ENCODE measurements around the gene TNFRSF13B.
"Not testable (repeated sequence)": the region's sequence is repeated elsewhere in the genome, so short reads cannot be mapped to it uniquely, and the experiment has no call there.

The TNFRSF13B gene

DNA sequence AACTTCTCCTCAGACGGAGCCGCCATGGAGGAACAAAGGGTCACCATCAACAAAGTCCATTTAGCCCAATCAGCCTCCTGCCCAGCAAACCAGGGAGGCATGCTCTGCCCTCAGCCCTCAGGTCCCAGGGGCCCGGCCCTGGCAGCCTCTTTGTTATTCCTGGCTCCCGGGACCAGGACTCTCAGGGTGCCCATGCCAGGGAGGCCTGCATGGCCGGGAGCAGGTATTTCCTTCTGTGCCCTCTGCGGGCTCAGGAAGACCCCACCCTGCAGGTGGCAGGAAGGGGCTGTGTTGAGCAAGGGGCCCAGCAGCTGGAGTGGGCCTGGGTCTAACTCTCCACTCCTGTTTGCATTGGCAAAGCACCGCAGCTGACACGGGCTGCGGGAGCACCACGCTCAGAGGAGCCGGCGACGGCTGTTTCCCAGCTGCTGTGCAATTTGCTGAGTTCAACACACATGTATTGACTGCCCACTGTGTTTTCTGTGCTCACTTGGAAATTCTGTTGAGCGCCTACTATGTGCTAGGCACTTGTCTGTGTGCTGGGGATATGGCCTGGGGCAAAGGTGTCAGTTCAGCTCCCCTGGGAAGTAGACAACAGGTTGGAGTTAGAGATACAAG lies 33.2 kb upstream of the TNFRSF13B start:
- DNase-seq (ENCODE audit: low read depth in 2 of 2): not testable (repeated sequence)

DNA sequence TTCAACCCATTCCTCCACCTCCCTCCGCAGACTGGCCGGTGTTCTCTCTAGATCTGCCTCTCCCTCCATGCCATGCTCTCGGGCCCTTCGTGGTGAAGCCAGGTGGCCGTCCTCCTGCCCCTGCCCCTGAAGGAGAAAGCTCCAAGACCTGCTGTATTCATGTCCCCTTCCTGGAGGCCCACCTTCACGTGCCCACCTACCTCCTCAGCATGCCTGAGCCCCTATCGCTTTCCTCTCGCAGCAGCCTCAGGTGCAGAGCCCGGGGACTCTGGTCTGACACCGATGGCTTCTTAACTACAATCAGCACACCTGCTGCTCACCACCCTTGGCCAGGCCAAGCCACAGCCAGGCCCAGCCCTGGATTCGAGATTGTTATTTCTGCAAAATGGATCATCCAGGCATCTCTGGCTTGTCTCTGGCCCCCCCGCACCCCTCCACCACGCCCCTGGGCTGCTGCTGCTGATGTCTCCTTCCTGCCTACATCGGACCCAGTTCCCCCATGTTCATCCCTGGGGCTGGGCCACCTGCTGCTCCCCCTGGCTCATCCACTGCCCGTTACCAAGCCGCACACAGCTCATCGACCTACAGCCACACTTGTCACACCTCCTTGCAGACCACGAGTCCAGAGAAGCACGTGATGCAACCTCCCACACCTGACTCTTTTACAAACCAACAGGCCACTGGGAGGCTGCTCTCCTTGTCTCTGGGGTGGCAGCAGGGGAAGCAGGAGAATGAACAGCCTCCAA lies 32.5 kb upstream of the TNFRSF13B start:
- no peak for DNase-seq (ENCODE audit: low read depth in 2 of 2)

DNA sequence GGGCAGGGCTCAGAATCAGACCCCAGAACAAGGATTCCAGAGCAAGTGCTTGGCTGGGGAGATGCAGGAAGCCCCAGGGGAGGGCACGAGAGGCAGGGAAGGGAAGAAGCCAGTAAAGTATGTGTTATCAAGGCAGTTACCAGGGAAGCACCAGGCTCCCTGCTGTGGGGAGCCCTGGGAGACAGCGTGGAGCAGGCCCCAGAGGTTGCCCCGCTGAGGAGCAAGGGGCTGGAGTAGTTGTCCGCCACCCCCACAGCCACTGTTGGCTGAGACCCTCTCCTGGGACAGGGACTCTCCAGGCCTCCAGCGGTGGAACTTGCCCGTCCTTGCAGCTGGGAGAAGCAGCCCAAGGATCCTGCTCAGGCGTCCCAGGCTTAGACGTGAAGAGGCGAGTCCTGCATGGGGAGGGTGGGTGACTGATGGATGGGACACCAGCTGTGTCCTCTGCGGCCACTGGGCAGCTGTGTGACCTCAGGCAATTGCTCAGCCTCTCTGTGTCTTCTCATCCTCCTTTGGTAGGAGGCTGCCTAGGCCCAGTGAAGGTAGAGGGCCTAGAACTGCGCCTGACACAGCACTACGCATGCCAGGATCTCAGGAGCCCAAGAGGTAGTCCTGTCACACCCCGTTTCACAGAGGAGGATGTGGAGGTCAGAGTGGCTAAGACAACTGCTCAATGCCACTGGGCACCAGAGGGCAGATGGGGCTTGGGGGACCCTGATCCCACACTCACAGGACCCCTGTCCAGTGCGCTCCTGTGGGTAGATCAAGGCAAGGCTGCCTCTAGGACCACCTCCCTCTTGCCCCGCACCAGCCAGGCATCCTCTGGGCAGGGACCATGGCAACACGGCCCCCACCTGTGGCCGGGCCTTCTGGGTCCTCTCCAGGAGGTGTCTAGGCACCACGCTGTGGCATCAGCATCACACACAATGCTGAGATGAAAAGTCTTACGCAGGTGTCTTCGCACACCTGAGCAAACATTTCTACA lies 31.1 kb upstream of the TNFRSF13B start:
- not testable (repeated sequence) for DNase-seq (ENCODE audit: low read depth in 2 of 2)

DNA sequence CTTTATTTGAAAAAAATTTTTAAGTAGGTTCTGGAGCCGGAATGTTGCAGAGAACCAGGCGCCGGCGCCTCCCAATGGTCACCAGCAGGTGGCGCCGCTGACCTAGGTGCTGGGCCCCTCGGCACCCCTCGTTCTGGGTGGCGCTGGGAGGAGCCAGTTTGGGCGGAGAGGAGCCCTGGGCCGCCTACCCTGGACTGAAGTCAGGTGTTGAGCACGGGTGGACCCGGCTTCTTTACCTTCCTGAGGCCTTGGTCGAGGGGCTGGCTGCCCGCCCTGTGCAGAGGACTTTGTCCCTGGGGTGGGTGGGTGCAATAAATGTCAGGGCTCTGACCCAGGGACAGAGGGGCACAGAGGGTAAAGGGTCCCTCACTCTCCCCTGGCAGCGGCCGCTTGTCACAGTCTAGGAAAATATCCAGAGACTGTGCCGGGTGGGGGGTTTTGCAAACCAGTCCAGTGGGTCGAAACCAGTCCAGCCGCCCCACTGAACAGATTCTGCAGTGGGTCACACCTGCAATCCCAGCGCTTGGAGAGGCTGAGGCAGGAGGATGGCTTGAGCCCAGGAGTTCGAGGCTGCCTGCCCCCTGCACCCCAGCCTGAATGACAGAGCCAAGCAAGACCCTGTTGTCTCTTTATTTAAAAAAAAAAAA lies 30.1 kb upstream of the TNFRSF13B start:
- peak; percentile 49 to 58 for DNase-seq (ENCODE audit: low read depth in 2 of 2)

DNA sequence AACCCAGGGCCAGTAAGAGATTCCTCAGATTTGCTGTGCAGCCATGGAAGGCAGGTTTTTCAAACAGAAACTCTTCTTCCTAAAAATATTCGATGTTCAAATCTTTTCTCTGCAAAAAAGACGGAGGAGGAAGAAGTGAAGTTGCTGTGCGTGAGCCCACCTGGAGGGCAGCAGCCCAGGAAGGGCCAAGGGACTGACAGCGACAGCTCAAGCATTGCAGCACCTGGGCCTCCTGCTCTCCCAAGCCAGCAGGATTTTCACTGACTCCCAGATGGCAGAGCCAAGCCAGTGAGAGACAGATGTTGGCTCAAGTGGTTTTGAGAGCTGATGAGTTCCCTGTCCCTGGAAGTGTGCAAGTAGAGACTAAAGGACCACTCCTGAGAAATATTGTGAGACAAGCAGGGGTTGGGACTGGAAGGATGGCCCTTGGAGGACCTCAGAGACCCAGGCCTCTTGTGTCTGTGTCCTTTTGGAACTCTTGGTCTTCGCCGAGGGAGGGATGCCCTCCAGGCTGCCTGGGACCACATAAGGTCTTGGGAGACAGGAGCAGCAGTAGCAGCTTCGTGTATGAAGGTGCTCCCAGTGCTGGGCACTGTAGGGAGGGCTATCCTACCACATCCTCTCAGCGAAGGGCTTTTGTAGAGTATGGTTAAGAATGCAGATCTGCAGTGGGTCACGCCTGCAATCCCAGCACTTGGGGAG lies 29.3 kb upstream of the TNFRSF13B start:
- no peak for DNase-seq (ENCODE audit: low read depth in 2 of 2)

DNA sequence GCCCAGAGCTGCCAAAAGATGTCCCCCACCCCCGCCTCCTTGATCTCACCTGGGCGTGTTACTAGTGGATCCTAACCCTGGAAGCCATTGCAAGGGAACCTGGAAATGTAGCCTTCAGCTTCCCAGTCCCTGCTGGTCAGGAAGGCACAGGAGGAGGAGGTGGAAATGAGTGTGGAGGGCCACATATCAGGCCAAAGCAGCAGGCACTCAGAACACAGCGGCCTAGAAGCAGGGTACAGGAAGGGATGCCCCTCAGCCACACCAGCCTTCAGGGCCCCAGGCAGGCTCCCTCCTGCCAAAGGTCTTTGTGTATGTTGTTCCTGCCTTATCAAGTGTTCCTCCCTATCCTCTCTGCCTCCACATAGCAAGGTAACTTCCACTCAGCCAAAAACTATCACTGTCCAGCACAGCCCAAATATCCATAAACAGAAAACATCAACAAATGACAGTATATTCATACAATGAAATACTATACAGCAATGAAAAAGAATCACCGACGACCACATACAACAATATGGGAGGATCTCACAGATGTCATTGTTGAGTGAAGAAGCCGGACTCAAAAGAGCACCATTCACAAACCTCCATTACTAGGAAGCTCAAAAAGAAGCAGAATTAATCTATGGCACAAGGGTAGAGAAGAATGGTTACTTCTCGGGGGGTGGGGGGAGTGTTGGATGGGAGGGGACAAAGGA lies 28.2 kb upstream of the TNFRSF13B start:
- no peak for DNase-seq (ENCODE audit: low read depth in 2 of 2)

DNA sequence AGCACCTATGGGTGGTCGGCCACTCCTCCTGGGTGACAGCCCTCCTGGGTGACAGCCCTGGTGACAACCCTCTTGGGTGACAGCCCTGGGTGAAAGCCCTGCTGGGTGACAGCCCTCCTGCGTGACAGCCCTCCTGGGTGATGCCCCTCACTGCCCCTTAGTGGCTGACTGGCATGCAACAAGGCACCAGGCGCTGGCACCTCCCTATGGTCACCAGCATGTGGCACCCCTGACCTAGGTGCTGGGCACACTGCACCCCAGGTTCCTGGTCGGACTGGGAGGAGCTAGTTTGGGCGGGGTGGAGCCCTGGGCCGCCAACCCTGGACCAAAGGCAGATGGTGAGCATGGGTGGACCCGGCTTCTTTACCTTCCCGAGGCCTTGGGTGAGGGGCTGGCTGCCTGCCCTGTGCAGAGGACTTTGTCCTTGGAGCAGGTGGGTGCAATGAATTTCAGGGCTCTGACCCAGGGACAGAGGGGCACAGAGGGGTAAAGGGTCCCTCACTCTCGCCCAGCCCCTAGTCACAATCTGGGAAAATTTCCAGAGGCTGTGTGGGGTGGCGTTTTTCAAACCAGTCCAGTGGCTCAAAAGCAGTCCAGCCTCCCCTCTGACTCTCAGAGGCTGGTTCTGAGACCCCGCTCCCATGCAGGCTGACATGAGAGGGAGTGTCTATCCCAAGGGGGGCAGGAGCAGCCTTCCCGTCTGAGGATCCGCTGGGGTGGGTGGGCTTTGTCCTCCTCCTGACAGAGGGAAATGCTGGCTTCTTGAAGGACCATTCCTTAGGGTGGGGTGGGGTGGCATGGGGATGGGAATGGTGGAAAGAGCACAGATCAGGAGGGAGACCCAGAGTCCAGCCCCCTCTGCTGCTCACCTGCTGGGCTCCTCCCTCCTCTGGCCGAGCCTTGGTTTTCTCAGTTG lies 25.9 kb upstream of the TNFRSF13B start:
- DNase-seq (ENCODE audit: low read depth in 2 of 2): peak in 1 of 2 donors; percentile 46

DNA sequence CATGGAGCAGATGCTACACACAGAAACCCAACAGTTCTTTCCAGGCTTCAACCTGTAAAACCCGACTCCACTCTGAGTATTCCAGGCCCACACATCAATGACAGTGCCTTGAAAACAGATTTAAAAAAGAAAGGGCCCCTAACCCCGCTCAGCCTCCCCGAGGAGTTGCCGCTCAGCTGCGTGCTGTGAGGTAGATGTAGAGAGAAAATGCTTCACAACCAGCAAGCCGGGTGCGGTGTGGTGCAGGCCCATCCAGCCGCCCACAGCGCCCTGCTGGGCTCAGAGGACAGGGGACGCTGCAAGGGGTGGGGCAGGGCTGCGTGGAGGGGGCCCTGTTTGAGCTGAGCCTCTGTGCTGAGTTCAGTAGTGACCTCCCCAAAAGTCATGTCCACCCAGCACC lies 24.8 kb upstream of the TNFRSF13B start:
- not testable (repeated sequence) for DNase-seq (ENCODE audit: low read depth in 2 of 2)

DNA sequence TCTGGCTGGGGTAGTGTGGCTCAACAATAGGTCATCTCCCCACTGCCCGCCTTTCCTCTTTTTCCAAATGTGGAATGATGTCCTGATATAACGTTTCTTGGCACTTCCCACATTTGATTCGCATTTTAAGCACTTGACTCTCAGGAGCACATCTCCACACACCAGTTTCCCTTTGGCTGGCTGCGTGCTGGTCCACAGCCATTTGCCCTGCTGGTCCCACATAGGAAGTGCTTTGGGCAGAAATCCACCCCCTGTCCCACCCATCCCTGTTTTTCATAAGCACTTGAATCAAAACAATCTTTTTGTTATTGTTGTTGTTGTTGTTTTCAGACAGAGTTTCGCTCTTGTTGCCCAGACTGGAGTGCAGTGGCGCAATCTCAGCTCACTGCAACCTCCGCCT lies 24.0 kb upstream of the TNFRSF13B start:
- no peak for DNase-seq (ENCODE audit: low read depth in 2 of 2)

DNA sequence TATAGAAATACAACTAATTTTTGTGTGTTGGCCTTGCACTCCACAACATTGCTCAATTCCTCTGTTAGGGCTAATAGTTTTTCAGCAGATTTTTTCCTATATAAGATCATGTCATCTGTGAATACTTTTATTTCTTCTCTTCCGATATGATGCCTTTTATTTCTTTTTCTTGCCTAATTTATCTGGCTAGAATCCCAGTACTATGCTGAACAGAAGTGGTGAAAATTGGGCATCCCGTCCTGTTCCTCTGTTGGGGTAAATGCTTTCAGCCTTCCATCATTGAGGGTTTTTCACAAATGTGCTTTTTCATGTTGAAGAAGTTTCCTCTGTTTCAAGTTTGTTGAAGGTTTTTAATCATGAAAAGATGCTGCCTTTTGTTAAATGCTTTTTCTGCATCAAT lies 22.7 kb upstream of the TNFRSF13B start:
- DNase-seq (ENCODE audit: low read depth in 2 of 2): no peak

DNA sequence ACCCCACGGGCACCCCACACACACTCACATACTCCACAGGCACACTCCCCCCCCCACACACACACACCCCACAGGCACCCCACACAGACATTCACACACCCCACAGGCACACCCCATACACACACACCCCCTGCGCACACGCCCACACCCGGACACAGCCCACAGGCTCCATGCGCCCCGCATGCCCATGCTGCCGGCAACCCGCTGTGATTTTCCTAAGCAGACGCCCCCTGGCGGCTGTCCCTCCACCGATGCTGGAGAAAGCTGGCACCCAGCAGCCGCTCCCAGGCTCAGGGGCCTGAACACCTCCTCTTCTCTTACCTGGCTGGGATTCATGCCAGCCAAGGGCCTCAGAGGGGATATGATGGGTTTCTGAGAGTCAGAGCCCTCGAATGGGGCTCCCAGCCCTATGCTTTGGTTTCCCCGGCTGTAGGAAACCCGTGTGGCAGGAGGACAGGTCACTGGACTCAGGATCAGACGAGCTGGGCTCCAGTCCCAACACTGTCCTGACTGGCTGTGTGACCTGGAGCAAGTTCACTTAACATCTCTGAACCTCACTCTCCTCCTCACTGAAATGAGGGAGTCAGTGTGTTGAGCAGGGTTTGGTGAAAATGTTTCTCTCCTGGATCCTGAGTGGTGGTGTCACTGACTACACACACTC lies 19.6 kb upstream of the TNFRSF13B start:
- DNase-seq (ENCODE audit: low read depth in 2 of 2): peak; percentile 55 to 60

DNA sequence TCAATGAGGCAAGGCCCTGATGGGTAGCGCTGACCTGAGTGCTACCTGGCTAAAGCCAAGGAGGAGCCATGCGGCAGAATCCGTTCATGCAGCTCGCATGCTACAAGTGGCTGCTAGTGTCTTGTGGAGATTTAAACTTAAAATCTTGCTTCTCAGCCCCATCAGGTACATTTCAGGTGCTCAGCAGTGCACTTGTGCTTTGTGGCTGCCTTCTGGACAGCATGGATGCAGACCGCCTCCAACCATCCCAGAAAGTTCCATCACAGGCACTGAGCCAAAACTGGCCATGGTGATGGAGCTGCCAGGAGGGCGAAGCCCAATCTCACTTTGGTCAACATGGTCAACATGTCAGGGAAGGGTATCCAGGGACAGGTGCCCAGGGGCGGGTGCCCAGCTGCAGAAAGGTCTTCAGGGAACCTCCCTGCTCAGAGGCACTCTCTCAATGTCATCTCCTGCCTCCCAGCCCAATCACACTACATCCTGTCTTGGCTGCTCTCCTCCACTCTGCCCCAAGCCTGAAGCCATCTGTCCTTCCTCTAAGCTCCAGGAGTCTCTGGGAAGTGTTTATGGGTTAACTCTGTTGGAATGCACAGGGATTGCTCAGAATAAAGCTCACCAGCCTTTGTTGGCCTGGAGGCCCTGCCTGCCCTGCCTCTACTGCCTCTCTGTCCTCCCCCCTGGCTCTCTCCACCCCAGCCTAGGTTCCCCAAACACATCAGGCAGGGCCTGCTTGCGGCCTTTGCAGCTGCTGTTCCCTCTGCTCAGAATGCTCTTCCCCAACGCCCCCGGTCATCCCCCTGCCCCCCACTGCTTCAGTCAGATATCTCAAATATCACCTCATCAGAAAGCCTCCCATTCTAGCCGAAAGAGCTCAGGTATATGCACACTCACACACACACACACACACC lies 18.3 kb upstream of the TNFRSF13B start:
- DNase-seq (ENCODE audit: low read depth in 2 of 2): no peak

DNA sequence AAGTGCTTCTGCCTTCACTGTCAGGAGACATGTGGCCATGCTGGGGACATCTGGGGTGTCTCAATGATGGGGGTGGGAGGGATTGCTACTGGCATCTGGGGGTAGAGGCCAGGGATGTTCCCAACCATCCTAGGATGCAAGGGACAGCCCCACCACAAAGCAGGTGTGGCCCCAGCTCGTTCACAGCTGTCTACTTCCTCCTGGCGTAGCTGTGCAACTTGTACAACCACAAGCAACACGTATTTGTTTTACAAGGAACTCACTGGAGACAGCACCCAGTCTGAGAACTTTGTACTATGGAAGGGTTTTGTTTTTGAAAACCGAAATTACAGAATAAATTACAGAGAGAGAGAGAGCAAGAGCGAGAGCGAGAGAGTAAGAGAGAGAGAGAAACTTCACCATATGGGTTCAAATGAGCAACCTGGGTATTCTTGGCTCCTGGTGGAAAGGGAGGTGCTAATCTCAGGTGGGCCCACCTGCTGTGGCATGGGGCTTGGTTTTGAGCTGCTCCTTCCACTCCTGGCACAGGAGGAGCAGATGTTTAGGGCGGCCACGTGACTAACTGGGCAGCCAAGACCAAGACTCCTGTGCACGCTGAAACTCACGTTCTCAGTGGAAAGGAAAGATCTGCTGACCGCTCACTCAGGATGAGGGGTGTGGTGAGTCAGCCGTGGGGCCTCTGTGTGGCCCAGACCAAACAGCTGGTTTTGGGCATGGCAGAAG lies 17.5 kb upstream of the TNFRSF13B start:
- DNase-seq (ENCODE audit: low read depth in 2 of 2): no peak

DNA sequence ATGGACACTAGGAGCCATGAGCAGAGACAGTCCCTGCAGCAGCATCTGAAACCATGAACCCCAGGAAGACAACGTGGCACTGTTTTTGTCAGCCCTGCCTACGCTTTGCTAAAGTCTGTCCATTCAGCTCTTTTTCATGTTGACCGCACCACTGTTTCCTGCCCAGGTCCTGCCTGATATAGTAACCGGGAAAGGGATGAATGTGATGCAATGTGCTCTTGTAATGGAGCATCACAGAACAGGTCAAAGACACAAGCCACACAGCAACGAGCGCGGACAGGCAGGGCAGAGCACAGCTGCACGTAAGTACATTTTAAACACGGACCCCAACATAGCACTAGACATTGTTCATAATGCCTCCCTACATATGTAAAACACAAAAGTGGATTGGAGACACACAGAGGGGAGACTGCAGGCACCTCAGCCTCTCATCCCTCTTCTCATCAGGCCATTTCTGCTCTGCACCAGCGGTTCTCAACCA lies 16.9 kb upstream of the TNFRSF13B start:
- no peak for DNase-seq (ENCODE audit: low read depth in 2 of 2)

DNA sequence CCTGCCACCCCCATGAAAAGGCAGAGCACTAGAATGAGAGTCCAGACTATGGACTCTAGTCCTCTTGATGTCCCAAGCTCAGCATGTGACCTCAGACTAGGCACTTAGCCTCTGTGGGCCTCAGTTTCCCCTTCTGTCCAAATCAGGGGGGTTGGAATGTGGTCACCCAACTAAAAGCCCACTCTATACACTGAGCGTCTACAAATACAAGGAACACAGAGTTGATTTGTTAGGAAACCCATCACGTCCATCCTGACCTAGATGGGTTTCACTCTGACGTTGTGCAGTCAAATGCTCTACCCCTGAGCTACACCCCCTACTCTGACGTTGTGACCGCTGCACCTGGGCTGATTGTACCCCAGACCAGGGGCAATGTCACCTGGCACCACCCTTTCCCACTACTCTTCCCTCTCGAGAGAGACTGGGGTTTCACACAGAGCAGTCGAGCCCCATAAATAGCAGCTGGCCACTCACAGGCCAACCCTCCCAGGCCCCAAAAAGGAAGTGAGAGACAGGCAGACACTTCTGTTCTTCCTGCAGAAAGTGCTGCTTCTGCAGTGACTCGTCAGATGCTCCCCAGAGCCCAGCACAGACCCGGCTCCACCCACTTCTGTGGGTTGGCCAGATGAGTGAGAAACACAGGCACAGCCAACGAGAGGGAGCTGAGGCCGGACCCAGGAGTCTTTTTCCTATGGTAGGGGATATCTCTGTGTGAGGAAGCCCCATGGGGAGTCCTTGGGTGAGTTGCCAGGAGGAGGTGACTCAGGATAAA lies 16.1 kb upstream of the TNFRSF13B start:
- peak in 1 of 2 donors; percentile 16 for DNase-seq (ENCODE audit: low read depth in 2 of 2)
